ENCODE results near the gene EID1. TPM values are rescaled to one million over a fixed set of nuclear protein-coding genes. Genes with fewer than 3 reads are reported as not detected.

Gene EID1
- total RNA-seq, 1 donor from 2014 or later = 105 TPM

DNA sequence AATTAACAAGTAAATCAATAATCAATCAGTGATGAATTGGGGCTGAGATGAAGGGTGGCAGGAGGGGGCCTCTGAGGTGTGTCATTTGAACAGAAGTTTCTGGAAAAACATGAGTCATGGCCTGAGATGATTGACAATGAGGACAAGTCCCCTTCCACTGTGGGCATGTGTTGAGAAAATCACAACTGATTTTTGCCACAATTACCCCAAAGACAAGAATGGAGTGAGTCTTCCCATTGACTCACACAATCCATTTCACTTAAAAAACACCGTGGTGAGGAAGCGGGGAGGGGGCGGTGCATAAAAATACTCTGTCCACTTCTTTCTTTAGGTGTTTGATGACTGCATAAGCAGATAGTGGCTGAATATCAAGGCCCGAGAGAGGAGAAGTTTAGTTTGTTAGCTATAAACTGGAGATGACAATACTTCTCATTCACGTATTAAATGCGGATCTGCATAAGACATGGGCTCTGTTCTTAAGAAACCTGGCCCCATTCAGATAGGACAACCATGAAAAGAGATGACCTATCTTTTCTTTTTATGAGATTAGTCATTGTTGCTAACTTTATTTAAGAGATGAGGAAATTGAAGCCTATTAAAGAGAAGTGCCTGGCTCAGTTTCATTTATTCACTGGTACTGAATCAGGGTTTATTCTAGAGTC lies 51.1 kb downstream of the EID1 start:
- DNase-seq (ENCODE audit: low read depth) = no peak
- no peaks in the 10 kb centered on the region for H3K36me3 ChIP-seq (ENCODE audit: control insufficient read depth, insufficient read depth, low read length)
- TF ChIP-seq, protein P1, sequence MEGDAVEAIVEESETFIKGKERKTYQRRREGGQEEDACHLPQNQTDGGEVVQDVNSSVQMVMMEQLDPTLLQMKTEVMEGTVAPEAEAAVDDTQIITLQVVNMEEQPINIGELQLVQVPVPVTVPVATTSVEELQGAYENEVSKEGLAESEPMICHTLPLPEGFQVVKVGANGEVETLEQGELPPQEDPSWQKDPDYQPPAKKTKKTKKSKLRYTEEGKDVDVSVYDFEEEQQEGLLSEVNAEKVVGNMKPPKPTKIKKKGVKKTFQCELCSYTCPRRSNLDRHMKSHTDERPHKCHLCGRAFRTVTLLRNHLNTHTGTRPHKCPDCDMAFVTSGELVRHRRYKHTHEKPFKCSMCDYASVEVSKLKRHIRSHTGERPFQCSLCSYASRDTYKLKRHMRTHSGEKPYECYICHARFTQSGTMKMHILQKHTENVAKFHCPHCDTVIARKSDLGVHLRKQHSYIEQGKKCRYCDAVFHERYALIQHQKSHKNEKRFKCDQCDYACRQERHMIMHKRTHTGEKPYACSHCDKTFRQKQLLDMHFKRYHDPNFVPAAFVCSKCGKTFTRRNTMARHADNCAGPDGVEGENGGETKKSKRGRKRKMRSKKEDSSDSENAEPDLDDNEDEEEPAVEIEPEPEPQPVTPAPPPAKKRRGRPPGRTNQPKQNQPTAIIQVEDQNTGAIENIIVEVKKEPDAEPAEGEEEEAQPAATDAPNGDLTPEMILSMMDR (IDR thresholded peaks at IDR 0.05; ENCODE audit: insufficient read depth, low read length, poor library complexity, severe bottlenecking) = no peak
- no peak overlapping the region for H3K4me3 ChIP-seq (ENCODE audit: low read depth, low read length)
- H3K27me3 ChIP-seq (ENCODE audit: control insufficient read depth, insufficient read depth, low read length) = no peaks in the 10 kb centered on the region

DNA sequence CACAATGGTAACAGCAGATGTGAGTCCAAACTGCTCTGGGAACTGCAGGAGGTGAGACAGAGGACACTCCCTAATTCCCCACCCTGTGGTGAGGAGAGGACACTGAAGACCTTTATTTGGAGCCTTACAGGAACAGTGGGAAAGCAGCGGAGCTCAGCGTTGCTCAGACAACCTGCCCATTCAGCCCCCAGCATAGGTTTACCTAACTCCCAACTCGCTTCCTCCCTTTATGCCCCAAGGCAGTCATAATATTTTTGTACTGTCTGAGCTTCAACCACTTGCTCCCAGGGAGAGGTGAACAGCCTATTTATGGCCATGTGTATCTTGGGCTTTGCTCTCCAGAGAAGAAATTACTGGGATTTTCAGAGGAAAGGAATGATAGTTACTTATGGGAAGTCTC lies 51.7 kb downstream of the EID1 start:
- Histone ChIP-seq H3K4me3 (ENCODE audit: low read depth, low read length) (no peak overlapping the region), H3K27me3 (ENCODE audit: control insufficient read depth, insufficient read depth, low read length) (no peaks in the 10 kb centered on the region), H3K36me3 (ENCODE audit: control insufficient read depth, insufficient read depth, low read length) (no peaks in the 10 kb centered on the region)
- TF ChIP-seq, protein P1 (IDR thresholded peaks at IDR 0.05; ENCODE audit: insufficient read depth, low read length, poor library complexity, severe bottlenecking) = no peak
- DNase-seq (ENCODE audit: low read depth) = no peak

Other genes starting within 250 kb of the EID1 start
- 35.5 and 35.9 TPM in 2 replicates for gene FBN1, start 232.4 kb upstream of the EID1 start, total RNA-seq
- gene CEP152, start 67.1 kb upstream of the EID1 start, total RNA-seq = 2.5 and 3.2 TPM in 2 replicates
- gene SHC4, start 85.8 kb downstream of the EID1 start, total RNA-seq = 3.3 and 4.2 TPM in 2 replicates
- 20.0 and 22.4 TPM in 2 replicates for gene SECISBP2L, start 168.3 kb downstream of the EID1 start, total RNA-seq

All from kidney epithelial cell (primary cell).